Trophoblast cell (in vitro differentiated cells and primary cell): ENCODE results near the gene ECHDC3.

Experiments used
- DNase-seq, 2 donors: peaks; one replicate each; pipeline ENCODE4 v3.0.0-alpha.2; 2016
- H2AFZ ChIP-seq: 2 replicates; pipeline ENCODE4 v1.6.1; 2013; ENCODE audit warnings: low read length, moderate library complexity, mild to moderate bottlenecking; ENCODE audit not compliant: insufficient read depth, poor library complexity
- H2AK5ac ChIP-seq: 2 replicates; pipeline ENCODE4 v1.6.1; 2013; ENCODE audit warnings: mild to moderate bottlenecking, low read length
- H2BK120ac ChIP-seq: 2 replicates; pipeline ENCODE4 v1.6.1; 2013; ENCODE audit warnings: low read length, mild to moderate bottlenecking, moderate library complexity; ENCODE audit not compliant: insufficient read depth, poor library complexity
- H2BK12ac ChIP-seq: 2 replicates; pipeline ENCODE4 v1.6.1; 2013; ENCODE audit warnings: mild to moderate bottlenecking, low read length, moderate library complexity
- H2BK5ac ChIP-seq: 2 replicates; pipeline ENCODE4 v1.6.1; 2013; ENCODE audit warnings: low read length, low read depth, moderate library complexity, mild to moderate bottlenecking; ENCODE audit not compliant: poor library complexity
- H3K14ac ChIP-seq: 2 replicates; pipeline ENCODE4 v1.6.1; 2013; ENCODE audit warnings: mild to moderate bottlenecking, low read length
- H3K18ac ChIP-seq: 2 replicates; pipeline ENCODE4 v1.6.1; 2013; ENCODE audit warnings: mild to moderate bottlenecking, low read length
- H3K23ac ChIP-seq: 2 replicates; pipeline ENCODE4 v1.6.1; 2013; ENCODE audit warnings: low read length
- H3K27ac ChIP-seq: 2 replicates; pipeline ENCODE4 v1.5.1; 2013; ENCODE audit warnings: low read depth, mild to moderate bottlenecking, inconsistent platforms, low read length, moderate library complexity
- H3K27me3 ChIP-seq: 2 replicates; pipeline ENCODE4 v1.6.1; 2013; ENCODE audit warnings: inconsistent platforms, mild to moderate bottlenecking, low read length, moderate library complexity; ENCODE audit not compliant: insufficient read depth
- H3K36me3 ChIP-seq, 2 experiments: 1 replicate in 1 of 2; 2 replicates in 1 of 2; pipeline ENCODE4 v1.6.1; 2013; ENCODE audit warnings: low read length in 2 of 2, mild to moderate bottlenecking in 2 of 2, moderate library complexity in 1 of 2; ENCODE audit not compliant: insufficient read depth in 2 of 2, control insufficient read depth in 1 of 2
- H3K4ac ChIP-seq: 2 replicates; pipeline ENCODE4 v1.6.1; 2013; ENCODE audit warnings: low read depth, mild to moderate bottlenecking, low read length, moderate library complexity
- H3K4me1 ChIP-seq, 2 experiments: 1 replicate in 1 of 2; 2 replicates in 1 of 2; pipeline ENCODE4 v1.6.1; 2013; ENCODE audit warnings: low read length in 2 of 2, mild to moderate bottlenecking in 2 of 2, moderate library complexity in 1 of 2; ENCODE audit not compliant: insufficient read depth in 2 of 2, control insufficient read depth in 1 of 2
- H3K4me2 ChIP-seq: 2 replicates; pipeline ENCODE4 v1.6.1; 2013; ENCODE audit warnings: inconsistent platforms, mild to moderate bottlenecking, low read length, moderate library complexity
- H3K4me3 ChIP-seq: 2 replicates; pipeline ENCODE4 v1.5.1; 2013; ENCODE audit warnings: mild to moderate bottlenecking, low read depth, low read length, inconsistent platforms
- H3K79me1 ChIP-seq: one replicate; pipeline ENCODE4 v1.6.1; 2013; ENCODE audit warnings: low read length
- H3K79me2 ChIP-seq: 2 replicates; pipeline ENCODE4 v1.6.1; 2013; ENCODE audit warnings: low read length, mild to moderate bottlenecking; ENCODE audit not compliant: control insufficient read depth, insufficient read depth, poor library complexity
- H3K9ac ChIP-seq: 2 replicates; pipeline ENCODE4 v1.6.1; 2013; ENCODE audit warnings: mild to moderate bottlenecking, low read length
- H3K9me3 ChIP-seq: 2 replicates; pipeline ENCODE4 v1.6.1; 2013; ENCODE audit warnings: low read depth, mild to moderate bottlenecking, control low read depth, inconsistent platforms, low read length; ENCODE audit not compliant: insufficient read depth
- H4K12ac ChIP-seq: 2 replicates; pipeline ENCODE4 v1.6.1; 2013; ENCODE audit warnings: low read depth, mild to moderate bottlenecking, low read length, moderate library complexity
- H4K8ac ChIP-seq: 2 replicates; pipeline ENCODE4 v1.6.1; 2013; ENCODE audit warnings: low read depth, mild to moderate bottlenecking, low read length, moderate library complexity
- H4K91ac ChIP-seq: one replicate; pipeline ENCODE4 v1.6.1; 2013; ENCODE audit warnings: low read depth, mild to moderate bottlenecking, low read length, moderate library complexity
- WGBS: extraction: QIAGEN DNeasy Blood & Tissue Kit; methylation state at CpG from one replicate; pipeline ENCODE4 v1.1.7; 2013; ENCODE audit warnings: missing lambda C conversion rate; ENCODE audit not compliant: insufficient read length, insufficient coverage; ENCODE audit errors: extremely low coverage; 5-methylcytosine and 5-hydroxymethylcytosine counted together

Gene ECHDC3

GRCh38 chr10:11760151-11760550 lies 18.0 kb downstream of the ECHDC3 start:
- H3K27ac ChIP-seq: no peak overlapping the region
- no peak overlapping the region for H3K4ac ChIP-seq
- H4K91ac ChIP-seq: no peak overlapping the region
- no peak for DNase-seq
- H2BK5ac ChIP-seq: no peak overlapping the region
- H3K4me2 ChIP-seq: no peak overlapping the region
- no peak overlapping the region for H2BK120ac ChIP-seq
- no peak overlapping the region for H3K9ac ChIP-seq
- no peak overlapping the region for H2BK12ac ChIP-seq
- no peaks in the 10 kb centered on the region for H3K27me3 ChIP-seq
- H4K8ac ChIP-seq: no peak overlapping the region
- no peaks in the 10 kb centered on the region for H3K79me2 ChIP-seq
- no peak overlapping the region for H3K4me3 ChIP-seq
- H3K4me1 ChIP-seq: peaks cover 0 to 2% of the 10 kb centered on the region in 2 experiments
- no CpG with 5 or more reads among the region's 8 CpGs for WGBS
- H3K14ac ChIP-seq: no peak overlapping the region
- peaks cover 3% of the 10 kb centered on the region for H3K9me3 ChIP-seq
- H2AFZ ChIP-seq: no peak overlapping the region
- no peak overlapping the region for H2AK5ac ChIP-seq
- H3K36me3 ChIP-seq: no peaks in the 10 kb centered on the region
- H3K18ac ChIP-seq: no peak overlapping the region
- no peak overlapping the region for H3K23ac ChIP-seq
- H4K12ac ChIP-seq: no peak overlapping the region
- H3K79me1 ChIP-seq: no peaks in the 10 kb centered on the region

- no CpG with 5 or more reads among the region's 7 CpGs for WGBS
- H3K27me3 ChIP-seq: no peaks in the 10 kb centered on the region
- no peak overlapping the region for H2BK5ac ChIP-seq
- H4K12ac ChIP-seq: no peak overlapping the region
- no peak overlapping the region for H4K8ac ChIP-seq
- H2BK120ac ChIP-seq: no peak overlapping the region
- no peak overlapping the region for H3K14ac ChIP-seq
- H3K4me1 ChIP-seq: peaks cover 0 to 2% of the 10 kb centered on the region in 2 experiments
- no peak for DNase-seq
- H3K9me3 ChIP-seq: peaks cover 3% of the 10 kb centered on the region
- no peak overlapping the region for H3K4me2 ChIP-seq
- H3K18ac ChIP-seq: no peak overlapping the region
- H2AFZ ChIP-seq: no peak overlapping the region
- no peaks in the 10 kb centered on the region for H3K79me1 ChIP-seq
- no peak overlapping the region for H4K91ac ChIP-seq
- H2BK12ac ChIP-seq: no peak overlapping the region
- no peaks in the 10 kb centered on the region for H3K36me3 ChIP-seq
- no peak overlapping the region for H3K23ac ChIP-seq
- H3K27ac ChIP-seq: no peak overlapping the region
- H3K9ac ChIP-seq: no peak overlapping the region
- H3K4ac ChIP-seq: no peak overlapping the region
- H2AK5ac ChIP-seq: no peak overlapping the region
- H3K79me2 ChIP-seq: no peaks in the 10 kb centered on the region
- H3K4me3 ChIP-seq: no peak overlapping the region
Observed at GRCh38 chr10:11760861-11761260, 18.7 kb downstream of the ECHDC3 start.

GRCh38 chr10:11761431-11761830 lies 19.2 kb downstream of the ECHDC3 start:
- Histone ChIP-seq H3K9me3 (peaks cover 3% of the 10 kb centered on the region), H3K4ac (no peak overlapping the region), H3K27me3 (no peaks in the 10 kb centered on the region), H3K36me3 (no peaks in the 10 kb centered on the region), H3K14ac (no peak overlapping the region), H2BK12ac (no peak overlapping the region), H2BK120ac (no peak overlapping the region), H3K79me1 (no peaks in the 10 kb centered on the region), H3K79me2 (no peaks in the 10 kb centered on the region), H3K4me1 (peaks cover 0 to 2% of the 10 kb centered on the region in 2 experiments), H4K8ac (no peak overlapping the region), H4K91ac (no peak overlapping the region), H4K12ac (no peak overlapping the region), H2AK5ac (no peak overlapping the region), H3K9ac (no peak overlapping the region), H3K4me2 (no peak overlapping the region), H3K23ac (no peak overlapping the region), H2AFZ (no peak overlapping the region), H2BK5ac (no peak overlapping the region), H3K27ac (no peak overlapping the region), H3K18ac (no peak overlapping the region), H3K4me3 (no peak overlapping the region)
- no peak for DNase-seq
- no CpG with 5 or more reads among the region's 6 CpGs for WGBS

GRCh38 chr10:11762706-11763500 lies 20.7 kb downstream of the ECHDC3 start:
- H4K8ac ChIP-seq: no peak overlapping the region
- no peak overlapping the region for H3K18ac ChIP-seq
- H3K36me3 ChIP-seq: no peaks in the 10 kb centered on the region
- no peaks in the 10 kb centered on the region for H3K27me3 ChIP-seq
- H3K79me1 ChIP-seq: no peaks in the 10 kb centered on the region
- peaks cover 3% of the 10 kb centered on the region for H3K9me3 ChIP-seq
- H4K91ac ChIP-seq: no peak overlapping the region
- H4K12ac ChIP-seq: no peak overlapping the region
- H2BK120ac ChIP-seq: no peak overlapping the region
- no peak overlapping the region for H3K27ac ChIP-seq
- H3K14ac ChIP-seq: no peak overlapping the region
- H3K4me1 ChIP-seq: no peaks in the 10 kb centered on the region
- no peak overlapping the region for H3K23ac ChIP-seq
- no peak overlapping the region for H2AFZ ChIP-seq
- H2AK5ac ChIP-seq: no peak overlapping the region
- H2BK12ac ChIP-seq: no peak overlapping the region
- WGBS: no CpG with 5 or more reads among the region's 32 CpGs
- H3K9ac ChIP-seq: no peak overlapping the region
- no peaks in the 10 kb centered on the region for H3K79me2 ChIP-seq
- no peak overlapping the region for H3K4ac ChIP-seq
- no peak overlapping the region for H3K4me3 ChIP-seq
- DNase-seq: no peak
- no peak overlapping the region for H3K4me2 ChIP-seq
- no peak overlapping the region for H2BK5ac ChIP-seq
